Measurements from ENCODE around the gene WNT3. TPM values are rescaled to one million over a fixed set of nuclear protein-coding genes. Genes with fewer than 3 reads are reported as not detected.

The WNT3 gene
- total and polyA plus RNA-seq, 2 of the 8 experiments (the other 6 are each of a cell fraction or from before 2014, with no cell fraction given): 0.56 to 2.0 TPM

DNA sequence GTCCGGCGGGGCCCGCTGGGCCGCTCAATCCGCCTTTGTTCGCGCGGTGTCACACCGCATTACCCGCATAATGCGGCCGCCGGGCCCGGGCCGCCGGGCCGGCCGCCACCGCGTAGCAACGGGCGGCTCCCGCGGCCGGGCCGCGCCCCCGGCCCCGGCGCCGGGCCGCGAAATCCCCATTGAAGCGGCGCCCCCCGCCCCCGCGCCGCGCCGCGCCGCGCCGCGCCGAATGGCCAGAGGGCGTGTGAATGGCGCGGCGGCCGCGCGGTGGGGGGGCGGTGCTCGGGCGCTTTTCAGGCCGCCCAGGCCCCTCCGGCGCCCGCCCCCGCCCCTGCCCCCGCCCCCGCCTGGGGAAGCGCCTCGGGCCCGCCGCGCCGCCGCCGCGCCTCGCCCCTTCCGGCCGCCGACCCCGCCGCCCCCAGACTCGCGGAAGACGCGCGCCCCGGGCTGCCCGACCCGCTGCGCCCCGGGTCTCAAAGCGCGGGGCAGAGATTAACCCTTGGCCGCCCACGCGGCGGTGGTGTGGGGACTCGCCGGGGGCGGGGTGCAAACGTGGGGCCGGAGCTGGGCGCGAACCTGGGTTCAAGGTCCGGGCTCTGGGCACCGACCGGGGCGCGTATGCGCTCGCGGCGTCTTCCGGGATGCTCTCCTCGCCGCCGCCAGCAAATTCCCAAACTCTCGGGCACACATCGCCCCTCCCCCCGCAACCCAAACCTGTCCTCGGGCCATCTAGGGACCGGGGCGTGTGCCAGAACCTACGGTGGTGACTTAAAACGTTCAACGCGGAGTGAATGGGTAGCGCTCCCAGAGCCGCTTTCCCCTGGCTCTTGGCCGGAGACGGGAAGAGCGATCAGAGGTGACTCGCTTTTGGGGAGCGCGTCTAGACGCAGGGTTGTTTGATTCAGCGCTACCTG, 46.7 kb downstream of the WNT3 start:
- Histone ChIP-seq H3K9ac (replicated peaks in 1 of 4; ENCODE audit: extremely low read depth in 1 of 4, low read depth in 3 of 4, low read length in 3 of 4) (peak overlapping the region in 3 of 4 experiments; percentile 26 to 45 (median 34); a peak in 5 of 7 replicates), H3K14ac (ENCODE audit: insufficient read length) (no peak overlapping the region), H4K5ac (ENCODE audit: insufficient read length, low read depth, low read length) (peak overlapping the region; percentile 87), H3K27me3 (replicated peaks in 1 of 4; ENCODE audit: control insufficient read depth in 3 of 4, extremely low read depth in 1 of 4, insufficient read depth in 3 of 4, low read length in 3 of 4) (peaks cover 53 to 77% (median 71%) of the 10 kb centered on the region in 4 experiments), H2BK12ac (ENCODE audit: low read depth, low read length) (peak overlapping the region; percentile 35; the same call in 1 of the 2 replicates), H4K8ac (ENCODE audit: extremely low read depth, insufficient read depth, low read length) (peak overlapping the region; percentile 98; the same call in 1 of the 2 replicates), H3K4ac (replicated peaks; ENCODE audit: insufficient read length, low read depth, low read length) (peak overlapping the region; percentile 63), H3K18ac (ENCODE audit: extremely low read depth, low read length) (peak overlapping the region; percentile 67; the same call in 1 of the 2 replicates), H3K79me1 (ENCODE audit: low read depth, low read length) (no peaks in the 10 kb centered on the region), H3K23ac (ENCODE audit: insufficient read length) (no peak overlapping the region), H3K23me2 (ENCODE audit: low read depth, low read length) (peaks cover 10% of the 10 kb centered on the region; the same call in 1 of the 2 replicates), H2AK5ac (ENCODE audit: low read depth, low read length) (no peak overlapping the region), H3K56ac (replicated peaks; ENCODE audit: insufficient read length, low read depth, low read length) (no peak overlapping the region), H4K20me1 (replicated peaks in 1 of 2; ENCODE audit: control insufficient read depth in 1 of 2, insufficient read depth in 2 of 2, low read length in 2 of 2) (peaks cover 7 to 16% of the 10 kb centered on the region in 2 experiments), H3K4me3 (ENCODE audit: extremely low read depth in 1 of 4, insufficient read depth in 2 of 4, low read depth in 3 of 4, low read length in 4 of 4) (peak overlapping the region; percentile 8 to 61 (median 38)), H2BK5ac (ENCODE audit: low read depth, low read length) (peak overlapping the region; percentile 87; the same call in 1 of the 2 replicates), H4K91ac (replicated peaks; ENCODE audit: insufficient read length, low read length) (peak overlapping the region; percentile 91), H2BK20ac (ENCODE audit: low read length) (no peak overlapping the region), H3K4me1 (replicated peaks in 1 of 4; ENCODE audit: control insufficient read depth in 3 of 4, insufficient read depth in 4 of 4, low read length in 3 of 4) (peaks cover 6 to 32% (median 25%) of the 10 kb centered on the region in 4 experiments), H2BK15ac (ENCODE audit: low read length) (no peak overlapping the region), H3K79me2 (ENCODE audit: control insufficient read depth in 1 of 2, insufficient read depth in 2 of 2, low read length in 2 of 2) (no peaks in the 10 kb centered on the region), H3K27ac (ENCODE audit: low read depth, low read length) (peak overlapping the region; percentile 71), H3K4me2 (ENCODE audit: insufficient read depth in 1 of 2, low read depth in 2 of 2, low read length in 2 of 2) (peak overlapping the region; percentile 75 to 94), H2BK120ac (replicated peaks; ENCODE audit: low read depth, low read length) (no peak overlapping the region), H3K36me3 (ENCODE audit: control insufficient read depth in 2 of 4, insufficient read depth in 4 of 4, low read length in 3 of 4) (no peaks in the 10 kb centered on the region; a peak in 1 of 8 replicates), H3K9me3 (ENCODE audit: insufficient read depth in 2 of 2, low read depth in 1 of 2, low read length in 1 of 2) (peaks cover 0 to 2% of the 10 kb centered on the region in 2 experiments; a peak in 1 of 4 replicates), H2AFZ (ENCODE audit: low read length) (no peak overlapping the region)
- 2% methylated on average over 38 of the region's 135 CpGs; no CpG with 5 or more reads in 1 of the 2 experiments for WGBS, 2 experiments (ENCODE audit: extremely low coverage in 1 of 2, insufficient coverage in 1 of 2, insufficient read length in 1 of 2, insufficient replicate concordance in 2 of 2, low coverage in 1 of 2, low lambda C conversion rate in 2 of 2, missing lambda C conversion rate in 1 of 2)
- peak in 1 of 2 experiments; percentile 86 for DNase-seq (ENCODE audit: low read depth in 1 of 2, low spot score in 2 of 2)
- ChIA-PET CTCF (ENCODE audit: partially characterized antibody) (interaction anchor here (0.6 to 1.7 kb wide), 5 partner anchors 11 to 88 kb away, joined by 3 to 5 read pairs (median 3); no protein-coding TSS in a partner anchor), POLR2A (ENCODE audit: partially characterized antibody) (interaction anchor here (0.6 to 1.8 kb wide), 5 partner anchors 8 to 49 kb away, joined by 3 to 7 read pairs (median 3); no protein-coding TSS in a partner anchor)
- FAIRE-seq: no peak
- TF ChIP-seq KDM1A (IDR thresholded peaks at IDR 0.05; ENCODE audit: borderline replicate concordance, low read length): 0 out of 2 replicates have a peak, but pooled peaks have one; percentile 18
- no peak for TF ChIP-seq FOSL1 (IDR thresholded peaks at IDR 0.05; ENCODE audit: insufficient read depth, low read depth, low read length)
- TF ChIP-seq KDM4A (IDR thresholded peaks at IDR 0.05; ENCODE audit: low read depth, low read length, severe bottlenecking): peak; percentile 24
- peak; percentile 69 for TF ChIP-seq CTBP2 (IDR thresholded peaks at IDR 0.05; ENCODE audit: borderline replicate concordance, insufficient read depth, insufficient read length, low read length)
- no peak for TF ChIP-seq SIX5 (IDR thresholded peaks at IDR 0.05; ENCODE audit: low read depth, low read length)
- 0 out of 3 replicates have a peak, but pooled peaks of 1 of the 2 experiments have one; percentile 35 for TF ChIP-seq POLR2A (IDR thresholded peaks at IDR 0.05; ENCODE audit: control extremely low read depth in 1 of 2, low read depth in 2 of 2, low read length in 2 of 2)
- peak; percentile 46 for TF ChIP-seq RNF2 (IDR thresholded peaks at IDR 0.05; ENCODE audit: borderline replicate concordance, low read depth, low read length, missing control alignments, poor library complexity, severe bottlenecking)
- TF ChIP-seq JUN (IDR thresholded peaks at IDR 0.05; ENCODE audit: low read depth, low read length): no peak
- peak; percentile 97 for TF ChIP-seq ASH2L (IDR thresholded peaks at IDR 0.05; ENCODE audit: low read length)

Measured in H1 (cell line).